Colonic mucosa (tissue), 4 donors: ENCODE measurements around the gene RBBP5. TPM values are rescaled to one million over a fixed set of nuclear protein-coding genes. Genes with fewer than 3 reads are reported as not detected.

Source experiments
- DNase-seq: peaks from one replicate; pipeline ENCODE4 v3.0.0-alpha.2; 2020
- H3K27ac ChIP-seq: fragments of 200-600 bp; one replicate; pipeline ENCODE4 v1.8.0; 2021
- H3K27me3 ChIP-seq: fragments of 200-600 bp; one replicate; pipeline ENCODE4 v1.8.0; 2021
- H3K36me3 ChIP-seq: fragments of 200-600 bp; one replicate; pipeline ENCODE4 v1.8.0; 2021
- H3K4me1 ChIP-seq: fragments of 200-600 bp; one replicate; pipeline ENCODE4 v1.8.0; 2021; ENCODE audit warnings: mild to moderate bottlenecking
- H3K4me3 ChIP-seq: fragments of 200-600 bp; one replicate; pipeline ENCODE4 v1.8.0; 2021
- H3K9ac ChIP-seq, 2 donors: one replicate each; pipeline ENCODE4 v1.7.0; 2013; ENCODE audit warnings: control low read depth in 2 of 2, low read depth in 2 of 2, low read length in 2 of 2
- H3K9me3 ChIP-seq: fragments of 200-600 bp; one replicate; pipeline ENCODE4 v1.8.0; 2021
- CTCF ChIP-seq: fragments of 200-600 bp; IDR thresholded peaks from one replicate; pipeline ENCODE4 v1.8.0; 2022; ENCODE audit warnings: antibody characterized with exemption, mild to moderate bottlenecking
- intact Hi-C: fragments of 100-400 bp; cut with DNase I; formaldehyde crosslinking; loops from one replicate; pipeline ENCODE4 v1.14.1; 2022
- total RNA-seq, 2 donors: library from RNA; stranded (reverse); fragmentation: NEBNext Ultra II Directional in 1 of 2; extraction: Animal tissue kit (Norgen Biotek cat#: 25700) in 1 of 2; gene quantifications; one replicate each; pipeline ENCODE4 v1.2.1, GENCODE V29; 2021
- donor health status: healthy.
- donor health status: DM: no; HTN: no; CAD: no.
- donor health status: DM: no; HTN: no; CAD: no.

RBBP5 gene
- total RNA-seq, 2 donors from 2014 or later = 15.1 to 17.8 TPM

- intact Hi-C loops = no loop called here
- no peaks in the 10 kb centered on the region for H3K27me3 ChIP-seq
- no peak overlapping the region for H3K27ac ChIP-seq
- no peaks in the 10 kb centered on the region for H3K4me1 ChIP-seq
- no peak overlapping the region for H3K9ac ChIP-seq
- H3K9me3 ChIP-seq = no peaks in the 10 kb centered on the region
- no peak for DNase-seq
- no peak overlapping the region for H3K4me3 ChIP-seq
- H3K36me3 ChIP-seq = no peaks in the 10 kb centered on the region
- TF ChIP-seq CTCF = no peak
Measured at GRCh38 chr1:205058853-205059252, 62.9 kb downstream of the RBBP5 start.

GRCh38 chr1:205057808-205058575 is 63.8 kb downstream of the RBBP5 start:
- DNase-seq = no peak
- H3K4me3 ChIP-seq = no peak overlapping the region
- no peak overlapping the region for H3K27ac ChIP-seq
- H3K4me1 ChIP-seq = no peaks in the 10 kb centered on the region
- no peaks in the 10 kb centered on the region for H3K9me3 ChIP-seq
- no peaks in the 10 kb centered on the region for H3K27me3 ChIP-seq
- no peak overlapping the region for H3K9ac ChIP-seq
- no peak for TF ChIP-seq CTCF
- H3K36me3 ChIP-seq = no peaks in the 10 kb centered on the region
- intact Hi-C loops = no loop called here

GRCh38 chr1:205056956-205057568 is 64.7 kb downstream of the RBBP5 start:
- intact Hi-C loops = no loop called here
- H3K9me3 ChIP-seq = no peaks in the 10 kb centered on the region
- no peak for DNase-seq
- no peak overlapping the region for H3K4me3 ChIP-seq
- no peak overlapping the region for H3K9ac ChIP-seq
- H3K36me3 ChIP-seq = no peaks in the 10 kb centered on the region
- no peaks in the 10 kb centered on the region for H3K4me1 ChIP-seq
- no peaks in the 10 kb centered on the region for H3K27me3 ChIP-seq
- no peak overlapping the region for H3K27ac ChIP-seq
- TF ChIP-seq CTCF = no peak

GRCh38 chr1:205056188-205056611 is 65.6 kb downstream of the RBBP5 start:
- TF ChIP-seq CTCF = no peak
- intact Hi-C loops = no loop called here
- DNase-seq = no peak
- no peak overlapping the region for H3K27ac ChIP-seq
- no peaks in the 10 kb centered on the region for H3K27me3 ChIP-seq
- H3K4me3 ChIP-seq = no peak overlapping the region
- no peaks in the 10 kb centered on the region for H3K36me3 ChIP-seq
- no peaks in the 10 kb centered on the region for H3K4me1 ChIP-seq
- no peaks in the 10 kb centered on the region for H3K9me3 ChIP-seq
- H3K9ac ChIP-seq = no peak overlapping the region

GRCh38 chr1:205054013-205054412 is 67.8 kb downstream of the RBBP5 start:
- H3K9ac ChIP-seq = no peak overlapping the region
- no peak overlapping the region for H3K27ac ChIP-seq
- H3K36me3 ChIP-seq = no peaks in the 10 kb centered on the region
- DNase-seq = no peak
- no peaks in the 10 kb centered on the region for H3K4me1 ChIP-seq
- no peak overlapping the region for H3K4me3 ChIP-seq
- no peak for TF ChIP-seq CTCF
- H3K27me3 ChIP-seq = no peaks in the 10 kb centered on the region
- intact Hi-C loops = no loop called here
- no peaks in the 10 kb centered on the region for H3K9me3 ChIP-seq
